ENCODE measurements around the gene EFCAB11. TPM values are rescaled to one million over a fixed set of nuclear protein-coding genes. Genes with fewer than 3 reads are reported as not detected.

The EFCAB11 gene
- total RNA-seq, 1 donor from 2014 or later = 6.1 TPM

DNA sequence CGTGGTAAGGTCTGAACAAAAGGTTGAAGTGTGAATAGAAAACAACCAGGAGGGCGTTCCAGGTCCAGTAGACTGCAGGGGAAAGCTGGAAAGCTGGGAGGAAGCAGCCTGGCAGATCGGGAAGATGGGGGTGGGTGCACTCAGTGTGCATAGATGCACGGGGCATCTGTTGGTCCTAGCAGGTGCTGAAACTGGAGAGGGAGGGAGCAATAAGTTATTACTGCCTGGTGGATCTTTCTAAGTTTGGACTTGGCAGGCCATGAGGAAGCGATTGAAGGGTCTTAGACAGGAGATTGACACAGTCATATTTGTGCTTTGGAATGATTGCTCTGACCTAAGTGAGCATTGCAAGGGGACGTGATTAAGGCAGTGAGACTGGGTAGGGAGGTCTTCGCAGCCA, 194.4 kb downstream of the EFCAB11 start:
- DNase-seq = no peak

DNA sequence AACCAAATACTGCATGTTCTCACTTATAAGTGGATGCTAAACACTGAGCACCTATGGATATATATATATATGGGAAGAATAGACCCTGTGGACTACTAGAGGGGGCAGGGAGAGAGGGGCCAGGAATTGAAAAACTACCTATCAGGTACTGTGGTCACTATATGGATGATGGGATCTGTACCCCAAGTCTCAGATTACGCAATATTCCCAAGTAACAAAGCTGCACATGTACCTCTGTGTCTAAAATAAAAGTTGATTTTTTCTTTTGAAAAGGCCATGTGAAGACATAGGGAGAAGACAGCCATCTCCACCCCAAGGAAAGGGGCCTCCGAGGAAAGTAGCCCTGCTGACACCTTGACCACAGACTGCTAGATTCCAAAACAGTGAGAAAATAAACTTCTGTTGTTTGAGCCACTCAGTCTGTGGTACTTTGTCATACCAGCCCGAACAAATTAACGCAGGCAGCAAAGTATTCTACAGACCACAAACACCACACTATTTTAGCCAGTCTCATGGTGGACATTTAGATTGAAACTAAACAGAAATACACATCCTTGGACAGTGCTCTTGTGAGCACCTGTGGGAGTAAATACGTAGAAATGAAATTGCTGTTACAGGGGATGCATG, 197.1 kb downstream of the EFCAB11 start:
- DNase-seq = no peak

DNA sequence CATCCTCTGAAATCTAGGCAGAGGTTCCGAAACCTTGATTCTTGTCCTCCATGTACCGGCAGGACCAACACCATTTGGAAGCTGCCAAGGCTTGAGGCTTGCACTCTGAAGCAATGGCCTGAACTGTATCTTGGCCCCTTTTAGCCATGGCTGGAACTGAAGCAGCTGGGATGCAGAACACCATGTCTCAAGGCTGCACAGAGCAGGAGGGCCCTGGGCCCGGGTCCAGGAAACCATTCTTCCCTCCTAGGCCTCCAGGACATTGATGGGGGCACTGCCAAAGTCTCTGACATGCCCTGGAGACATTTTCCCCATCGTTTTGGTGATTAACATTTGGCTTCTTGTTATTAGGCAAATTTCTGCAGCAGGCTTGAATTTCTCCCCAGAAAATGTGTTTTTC, 198.7 kb downstream of the EFCAB11 start:
- no peak for DNase-seq

DNA sequence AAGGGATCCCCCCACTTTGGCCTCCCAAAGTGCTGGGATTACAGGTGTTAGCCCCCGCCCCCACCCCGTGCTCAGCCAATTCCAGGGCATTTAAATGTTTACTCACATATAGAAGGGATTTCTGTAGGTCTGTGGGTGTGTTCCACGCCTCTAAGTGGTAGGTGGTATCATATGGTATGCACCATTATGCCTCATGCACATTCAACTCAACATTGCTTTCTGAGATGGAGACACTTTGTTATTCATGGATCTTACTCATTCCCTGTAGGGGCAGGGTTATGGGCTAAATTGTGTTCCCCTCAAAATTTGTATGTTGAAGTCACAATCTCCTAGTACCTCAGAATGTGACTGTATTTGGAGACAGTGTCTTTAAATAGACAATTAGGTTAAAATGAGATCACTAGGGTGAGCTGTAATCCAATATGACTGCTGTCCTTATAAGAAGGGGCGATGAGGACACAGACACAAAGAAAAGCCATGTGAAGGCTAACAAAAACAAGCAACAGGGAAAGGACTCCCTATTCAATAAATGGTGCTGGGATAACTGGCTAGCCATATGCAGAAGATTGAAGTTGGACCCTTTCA, 200.6 kb downstream of the EFCAB11 start:
- DNase-seq = no peak

DNA sequence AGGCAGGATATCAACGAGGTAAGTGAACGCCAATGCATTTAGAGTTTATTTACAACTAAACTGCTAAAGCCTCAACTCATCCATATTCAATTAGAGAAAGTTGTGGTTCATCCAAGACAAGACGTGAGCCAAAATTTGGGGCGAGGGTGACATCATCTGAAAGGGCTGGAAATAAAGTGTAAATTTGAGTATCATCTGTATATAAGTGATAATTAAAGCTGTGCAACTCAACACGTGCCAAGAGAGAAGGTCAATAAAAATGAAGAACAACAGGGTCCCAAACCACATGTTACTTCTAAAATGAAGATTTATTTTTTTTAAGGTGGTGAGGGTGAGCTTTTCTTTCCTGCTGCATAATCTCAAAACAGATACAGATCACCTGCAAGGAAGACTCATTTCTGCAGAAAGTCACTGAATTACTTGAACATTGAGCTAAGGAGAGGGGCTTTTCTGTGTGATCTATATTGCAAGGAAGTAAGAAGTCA, 203.6 kb downstream of the EFCAB11 start:
- DNase-seq = no peak

DNA sequence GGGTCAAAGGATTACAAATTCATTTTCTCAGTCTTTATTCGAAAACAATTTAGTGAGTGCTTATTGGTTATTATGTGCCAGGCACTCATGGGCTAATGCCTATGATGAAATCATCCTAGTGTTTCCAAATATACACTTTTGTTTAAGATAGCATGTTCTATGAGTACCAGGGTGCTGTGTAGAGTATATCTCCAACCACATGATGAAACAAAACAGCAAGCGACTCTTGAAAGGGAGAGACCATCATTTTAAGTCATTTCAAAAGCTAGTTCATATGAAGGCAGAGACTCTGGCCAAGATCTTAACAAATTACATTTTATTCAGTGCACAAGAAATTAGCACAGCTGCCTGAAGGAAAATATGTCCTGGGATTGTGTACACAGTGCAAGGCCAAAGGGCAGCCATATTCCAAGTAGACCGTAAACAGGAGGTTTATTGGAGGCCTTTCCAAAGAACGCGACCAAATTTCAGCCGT, 204.2 kb downstream of the EFCAB11 start:
- no peak for DNase-seq

DNA sequence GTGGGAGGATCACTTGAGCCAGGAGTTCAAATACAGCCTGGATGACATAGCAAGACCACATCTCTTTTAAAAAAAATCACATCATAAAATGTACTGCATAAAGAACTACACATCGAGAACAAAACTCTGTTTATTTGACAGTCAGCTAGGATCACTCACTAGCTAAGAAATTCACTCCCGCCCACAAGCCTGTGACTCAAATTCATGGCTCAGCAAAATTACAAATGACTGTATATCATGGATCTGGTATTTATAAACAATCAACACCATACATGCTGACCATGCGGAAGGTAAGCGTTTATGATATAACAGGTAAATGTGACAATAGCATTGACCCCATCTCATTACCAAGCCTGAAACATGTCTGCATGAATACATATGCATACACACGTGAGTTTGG, 206.5 kb downstream of the EFCAB11 start:
- DNase-seq = no peak

DNA sequence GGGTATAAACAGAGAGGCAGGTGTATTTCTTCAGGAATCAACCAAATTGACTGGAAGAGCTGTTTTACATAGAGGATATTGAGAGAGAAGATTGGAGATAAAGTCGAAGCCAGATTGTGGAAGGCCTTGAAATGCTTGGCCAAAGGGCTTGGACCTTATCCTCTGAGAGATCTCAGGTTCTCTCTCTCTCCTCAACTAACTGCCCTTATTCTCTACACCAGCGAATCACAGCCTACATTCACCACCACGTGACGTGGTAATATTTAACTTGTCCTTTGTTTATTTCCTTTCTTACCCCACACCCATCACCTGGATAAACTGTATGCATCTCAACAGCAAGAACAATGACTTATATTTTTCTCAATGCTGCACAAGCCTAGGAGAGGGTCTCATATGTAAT, 207.4 kb downstream of the EFCAB11 start:
- no peak for DNase-seq

DNA sequence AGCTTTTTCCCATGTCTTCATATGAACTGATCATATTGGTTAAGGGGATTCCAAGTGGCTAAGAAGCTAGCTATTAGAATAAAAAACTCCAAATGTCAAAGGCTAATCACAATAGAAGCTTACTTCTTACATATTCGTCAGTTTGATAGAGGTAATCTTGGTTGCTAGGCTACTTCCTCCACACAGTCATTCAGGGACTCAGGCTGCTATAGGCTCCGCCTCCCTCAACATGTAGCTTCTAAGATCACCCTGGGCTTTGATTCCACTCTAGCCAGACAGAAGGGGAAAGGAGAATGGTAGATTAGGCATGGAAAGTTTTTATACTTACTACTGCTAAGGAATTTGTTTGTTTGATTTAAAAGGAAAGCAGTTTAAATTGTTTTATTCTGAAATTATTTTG, 207.9 kb downstream of the EFCAB11 start:
- no peak for DNase-seq

DNA sequence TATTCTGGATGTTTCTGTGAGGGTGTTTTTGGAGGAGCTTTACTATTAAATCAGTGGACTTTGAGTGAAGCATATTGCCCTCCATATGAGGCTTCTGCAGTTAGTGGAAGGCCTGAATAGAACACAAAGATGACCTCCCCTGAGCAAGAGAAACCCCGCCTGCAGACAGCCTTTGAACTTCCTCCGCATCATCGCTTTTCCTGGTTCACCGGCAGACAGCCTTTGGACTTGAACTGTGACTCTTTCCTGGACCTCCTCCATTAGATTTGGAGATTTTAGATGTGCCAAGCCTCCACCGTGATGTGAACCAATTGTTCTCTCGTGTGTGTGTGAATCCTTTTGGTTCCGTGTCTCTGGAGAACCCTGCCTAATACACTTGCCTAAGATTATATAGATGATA, 208.4 kb downstream of the EFCAB11 start:
- no peak for DNase-seq

Other genes with a start within 250 kb of the EFCAB11 start
- 21.3 and 30.4 TPM in 2 replicates for gene TDP1, start 1.2 kb upstream of the EFCAB11 start, total RNA-seq
- gene KCNK13, start 107.3 kb upstream of the EFCAB11 start, total RNA-seq = 0.05 TPM in 1 of 2 replicates, not detected in the other

Measured in dermis blood vessel endothelial cell (primary cell).